ENCODE results near the gene HHIPL1. TPM values are rescaled to one million over a fixed set of nuclear protein-coding genes. Genes with fewer than 3 reads are reported as not detected.
A peak's percentile ranks its signal among the peaks of the same experiment; 100 is the strongest.

The HHIPL1 gene
- total and polyA plus RNA-seq, 2 of the 8 experiments (the other 6 are each of a cell fraction or from before 2014, with no cell fraction given): 1.5 to 2.6 TPM

GRCh38 chr14:99667045-99667444 is 22.1 kb downstream of the HHIPL1 start:
- H3K79me1 ChIP-seq (ENCODE audit: low read depth, low read length): peaks cover 4% of the 10 kb centered on the region; the same call in 1 of the 2 replicates
- no peak overlapping the region for H3K9ac ChIP-seq (replicated peaks in 1 of 4; ENCODE audit: extremely low read depth in 1 of 4, low read depth in 3 of 4, low read length in 3 of 4)
- H3K23me2 ChIP-seq (ENCODE audit: low read depth, low read length): no peaks in the 10 kb centered on the region
- ChIA-PET POLR2A (ENCODE audit: partially characterized antibody) (interaction anchor here (1.3 kb wide), 1 partner anchor 17 kb away, joined by 3 read pairs; the partner anchor contains the start of gene CYP46A1), CTCF (ENCODE audit: partially characterized antibody) (interaction anchor here (0.8 to 4.2 kb wide), 9 partner anchors 8 to 134 kb away, joined by 3 to 26 read pairs (median 6); partner anchors contain the start of gene CYP46A1)
- no peak overlapping the region for H2BK120ac ChIP-seq (replicated peaks; ENCODE audit: low read depth, low read length)
- no peak overlapping the region for H3K27ac ChIP-seq (ENCODE audit: low read depth, low read length)
- no peaks in the 10 kb centered on the region for H4K20me1 ChIP-seq (replicated peaks in 1 of 2; ENCODE audit: control insufficient read depth in 1 of 2, insufficient read depth in 2 of 2, low read length in 2 of 2)
- no peak overlapping the region for H2BK20ac ChIP-seq (ENCODE audit: low read length)
- WGBS, 2 experiments (ENCODE audit: extremely low coverage in 1 of 2, insufficient coverage in 1 of 2, insufficient read length in 1 of 2, insufficient replicate concordance in 2 of 2, low coverage in 1 of 2, low lambda C conversion rate in 2 of 2, missing lambda C conversion rate in 1 of 2): 69% methylated on average over 2 of the region's 2 CpGs; no CpG with 5 or more reads in 1 of the 2 experiments
- H3K4me3 ChIP-seq (ENCODE audit: extremely low read depth in 1 of 4, insufficient read depth in 2 of 4, low read depth in 3 of 4, low read length in 4 of 4): no peak overlapping the region
- no peak overlapping the region for H3K4me2 ChIP-seq (ENCODE audit: insufficient read depth in 1 of 2, low read depth in 2 of 2, low read length in 2 of 2)
- H3K18ac ChIP-seq (ENCODE audit: extremely low read depth, low read length): no peak overlapping the region
- H3K23ac ChIP-seq (ENCODE audit: insufficient read length): no peak overlapping the region
- TF ChIP-seq BRCA1 (IDR thresholded peaks at IDR 0.05; ENCODE audit: low read depth, low read length) (no peak), CBX5 (IDR thresholded peaks at IDR 0.05; ENCODE audit: low read depth, low read length) (no peak), NRF1 (IDR thresholded peaks at IDR 0.05; ENCODE audit: low read depth, low read length) (no peak), HDAC2 (IDR thresholded peaks at IDR 0.05; ENCODE audit: borderline replicate concordance in 1 of 2, low read depth in 2 of 2, low read length in 2 of 2) (0 out of 4 replicates have a peak, but pooled peaks of 1 of the 2 experiments have one; percentile 51), KDM1A (IDR thresholded peaks at IDR 0.05; ENCODE audit: borderline replicate concordance, low read length) (peak; percentile 68; the same call in 1 of the 2 replicates), CHD1 (IDR thresholded peaks at IDR 0.05; ENCODE audit: low read depth, low read length) (no peak), ZNF274 (IDR thresholded peaks at IDR 0.05; ENCODE audit: borderline replicate concordance, extremely low read depth, low read length) (no peak), CTBP2 (IDR thresholded peaks at IDR 0.05; ENCODE audit: borderline replicate concordance, insufficient read depth, insufficient read length, low read length) (no peak)
- TF ChIP-seq, protein P1, sequence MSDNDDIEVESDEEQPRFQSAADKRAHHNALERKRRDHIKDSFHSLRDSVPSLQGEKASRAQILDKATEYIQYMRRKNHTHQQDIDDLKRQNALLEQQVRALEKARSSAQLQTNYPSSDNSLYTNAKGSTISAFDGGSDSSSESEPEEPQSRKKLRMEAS (IDR thresholded peaks at IDR 0.05): no peak
- H2AK5ac ChIP-seq (ENCODE audit: low read depth, low read length): 0 out of 2 replicates have a peak overlapping the region, but pooled peaks have one; percentile 88
- FAIRE-seq (no peak), DNase-seq (ENCODE audit: low read depth in 1 of 2, low spot score in 2 of 2) (no peak)
- no peak overlapping the region; the same call in 1 of the 2 replicates for H4K8ac ChIP-seq (ENCODE audit: extremely low read depth, insufficient read depth, low read length)
- H4K5ac ChIP-seq (ENCODE audit: insufficient read length, low read depth, low read length): no peak overlapping the region
- H2BK12ac ChIP-seq (ENCODE audit: low read depth, low read length): 0 out of 2 replicates have a peak overlapping the region, but pooled peaks have one; percentile 55
- H2AFZ ChIP-seq (ENCODE audit: low read length): no peak overlapping the region
- no peak overlapping the region for H3K14ac ChIP-seq (ENCODE audit: insufficient read length)
- H3K79me2 ChIP-seq (ENCODE audit: control insufficient read depth in 1 of 2, insufficient read depth in 2 of 2, low read length in 2 of 2): no peaks in the 10 kb centered on the region
- no peak overlapping the region for H3K4ac ChIP-seq (replicated peaks; ENCODE audit: insufficient read length, low read depth, low read length)
- no peaks in the 10 kb centered on the region for H3K27me3 ChIP-seq (replicated peaks in 1 of 4; ENCODE audit: control insufficient read depth in 3 of 4, extremely low read depth in 1 of 4, insufficient read depth in 3 of 4, low read length in 3 of 4)
- peak overlapping the region; percentile 83 for H2BK15ac ChIP-seq (ENCODE audit: low read length)
- H3K36me3 ChIP-seq (ENCODE audit: control insufficient read depth in 2 of 4, insufficient read depth in 4 of 4, low read length in 3 of 4): 0 out of 8 replicates have a peak, but pooled peaks cover 0 to 7% (median 0%) of the 10 kb centered on the region in 4 experiments
- H4K91ac ChIP-seq (replicated peaks; ENCODE audit: insufficient read length, low read length): peak overlapping the region; percentile 11
- peak overlapping the region; percentile 35; the same call in 1 of the 2 replicates for H2BK5ac ChIP-seq (ENCODE audit: low read depth, low read length)
- H3K56ac ChIP-seq (replicated peaks; ENCODE audit: insufficient read length, low read depth, low read length): no peak overlapping the region
- H3K9me3 ChIP-seq (ENCODE audit: insufficient read depth in 2 of 2, low read depth in 1 of 2, low read length in 1 of 2): no peaks in the 10 kb centered on the region
- peaks cover 20 to 49% (median 31%) of the 10 kb centered on the region in 4 experiments for H3K4me1 ChIP-seq (replicated peaks in 1 of 4; ENCODE audit: control insufficient read depth in 3 of 4, insufficient read depth in 4 of 4, low read length in 3 of 4)

Data from H1 (cell line).